RWPE2 (cell line): ENCODE measurements around the gene LRP1B.

ENCODE experiments used
- ATAC-seq: fragments of 200-7000 bp; cut with Tn5 transposase; 3 replicates; pipeline ENCODE4 v1.9.1; 2021; ENCODE audit warnings: low read depth
- DNase-seq: peaks from one replicate; pipeline ENCODE4 v3.0.0-alpha.2; 2020; ENCODE audit warnings: low spot score
- H3K27ac ChIP-seq: fragments of 450-650 bp; 2 replicates; pipeline ENCODE4 v1.5.1; 2017; ENCODE audit warnings: mild to moderate bottlenecking; ENCODE audit not compliant: poor library complexity, severe bottlenecking
- H3K27me3 ChIP-seq: fragments of 250-450 bp; sonication (Bioruptor Pico); 2 replicates; pipeline ENCODE4 v1.5.1; 2021; ENCODE audit warnings: mild to moderate bottlenecking, moderate library complexity; ENCODE audit not compliant: insufficient read depth, poor library complexity, severe bottlenecking
- H3K36me3 ChIP-seq: fragments of 250-450 bp; sonication (Bioruptor Pico); 2 replicates; pipeline ENCODE4 v1.5.1; 2020; ENCODE audit warnings: low read depth, mild to moderate bottlenecking, moderate library complexity
- H3K4me1 ChIP-seq: fragments of 250-450 bp; sonication (Bioruptor Pico); 2 replicates; pipeline ENCODE4 v1.5.1; 2021; ENCODE audit warnings: mild to moderate bottlenecking, moderate library complexity; ENCODE audit not compliant: insufficient read depth, poor library complexity, severe bottlenecking
- H3K4me3 ChIP-seq: fragments of 250-450 bp; sonication (Bioruptor Pico); 2 replicates; pipeline ENCODE4 v1.5.1; 2021; ENCODE audit warnings: mild to moderate bottlenecking, moderate library complexity; ENCODE audit not compliant: severe bottlenecking
- H3K9me3 ChIP-seq: fragments of 250-450 bp; sonication (Bioruptor Pico); 2 replicates; pipeline ENCODE4 v1.5.1; 2021; ENCODE audit warnings: mild to moderate bottlenecking, moderate library complexity; ENCODE audit not compliant: severe bottlenecking
- CTCF ChIP-seq: fragments of 450-650 bp; IDR thresholded peaks from one replicate; pipeline ENCODE4 v1.5.1; 2017; ENCODE audit warnings: mild to moderate bottlenecking, moderate library complexity; ENCODE audit not compliant: poor library complexity, severe bottlenecking

Gene LRP1B

DNA sequence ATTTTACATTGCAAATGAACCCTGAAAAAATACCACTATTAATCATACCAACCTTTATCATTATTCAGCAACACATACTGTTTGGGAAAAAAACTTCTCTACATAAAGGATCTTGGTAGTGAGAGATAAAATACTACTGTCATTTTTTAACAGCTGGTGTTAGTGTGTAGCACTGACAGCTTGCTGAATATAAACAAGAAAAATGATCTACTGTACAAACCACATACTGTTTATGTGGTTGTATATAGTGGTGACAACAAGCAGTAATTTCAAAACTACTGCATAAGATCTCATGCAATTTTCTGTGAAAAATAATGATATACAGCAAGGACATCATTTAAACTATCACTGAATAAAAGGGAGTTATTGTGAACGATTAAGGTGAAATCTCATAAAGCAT, 601.2 kb downstream of the LRP1B start:
- DNase-seq (no peak), ATAC-seq (no peak)
- Histone ChIP-seq H3K27ac (no peak overlapping the region), H3K27me3 (no peaks in the 10 kb centered on the region), H3K36me3 (no peaks in the 10 kb centered on the region), H3K4me1 (no peaks in the 10 kb centered on the region), H3K4me3 (no peak overlapping the region), H3K9me3 (no peaks in the 10 kb centered on the region)
- TF ChIP-seq CTCF: no peak

- DNase-seq (no peak), ATAC-seq (no peak)
- Histone ChIP-seq H3K4me3 (no peak overlapping the region), H3K9me3 (no peaks in the 10 kb centered on the region), H3K4me1 (no peaks in the 10 kb centered on the region), H3K27me3 (no peaks in the 10 kb centered on the region), H3K27ac (no peak overlapping the region), H3K36me3 (no peaks in the 10 kb centered on the region)
- no peak for TF ChIP-seq CTCF
Observed at GRCh38 chr2:141528990-141529389, 601.8 kb downstream of the LRP1B start.

GRCh38 chr2:141526760-141527159, 604.1 kb downstream of the LRP1B start:
- Histone ChIP-seq H3K27me3 (no peaks in the 10 kb centered on the region), H3K36me3 (no peaks in the 10 kb centered on the region), H3K27ac (no peak overlapping the region), H3K9me3 (no peaks in the 10 kb centered on the region), H3K4me3 (no peak overlapping the region), H3K4me1 (no peaks in the 10 kb centered on the region)
- DNase-seq (no peak), ATAC-seq (no peak)
- no peak for TF ChIP-seq CTCF

DNA sequence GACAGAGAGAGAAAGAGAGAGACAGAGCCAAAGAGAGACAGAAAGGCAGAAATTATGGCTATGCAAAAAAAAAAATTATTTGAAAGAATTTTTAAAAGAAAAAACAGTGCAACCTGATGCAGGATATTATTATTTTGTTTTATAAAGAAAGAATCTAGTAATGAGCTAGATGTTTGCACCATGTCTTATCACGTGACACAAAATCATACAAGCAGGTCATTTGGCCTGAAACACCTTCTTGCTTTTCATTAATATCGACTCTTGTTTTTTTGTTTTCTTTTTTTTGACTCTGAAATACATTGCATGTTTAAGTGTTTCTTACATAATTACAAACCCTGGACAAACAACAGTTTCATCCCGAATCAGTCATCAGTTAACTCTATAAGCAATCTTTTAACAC, 606.0 kb downstream of the LRP1B start:
- no peaks in the 10 kb centered on the region for H3K9me3 ChIP-seq
- ATAC-seq (no peak), DNase-seq (no peak)
- no peaks in the 10 kb centered on the region for H3K36me3 ChIP-seq
- no peak overlapping the region for H3K4me3 ChIP-seq
- H3K27ac ChIP-seq: no peak overlapping the region
- no peaks in the 10 kb centered on the region for H3K27me3 ChIP-seq
- no peak for TF ChIP-seq CTCF
- no peaks in the 10 kb centered on the region for H3K4me1 ChIP-seq

DNA sequence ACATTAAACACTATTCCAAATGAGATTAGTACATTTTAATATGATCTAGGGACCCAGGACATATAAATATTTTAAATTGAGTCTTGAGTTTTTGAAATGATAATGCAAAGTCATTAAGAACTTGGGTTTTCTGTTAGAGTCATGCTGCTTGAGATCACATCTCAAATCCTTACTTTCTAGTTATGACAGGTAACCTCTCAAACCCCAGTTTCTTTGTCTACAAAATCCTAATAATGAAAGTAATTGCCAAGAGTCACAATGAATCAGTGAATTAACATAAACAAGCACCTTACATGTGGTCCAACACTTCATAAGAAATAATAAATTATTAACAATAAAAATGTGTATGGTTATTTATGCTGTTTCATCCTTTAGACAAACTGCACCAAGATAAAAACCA, 607.6 kb downstream of the LRP1B start:
- H3K27me3 ChIP-seq: no peaks in the 10 kb centered on the region
- ATAC-seq: no peak
- no peaks in the 10 kb centered on the region for H3K36me3 ChIP-seq
- TF ChIP-seq CTCF: no peak
- H3K27ac ChIP-seq: no peak overlapping the region
- H3K9me3 ChIP-seq: no peaks in the 10 kb centered on the region
- no peak overlapping the region for H3K4me3 ChIP-seq
- no peak for DNase-seq
- H3K4me1 ChIP-seq: no peaks in the 10 kb centered on the region
